A673 (cell line): Measurements from ENCODE around the gene NSD1.

Experiments used
- EZH2 ChIP-seq: fragments of 200-600 bp; sonication (generic); IDR thresholded peaks from 2 replicates; pipeline ENCODE4 v1.6.1; 2017; ENCODE audit warnings: borderline replicate concordance, low read depth, mild to moderate bottlenecking, mixed read lengths, antibody characterized with exemption, low read length; ENCODE audit not compliant: poor library complexity, severe bottlenecking
- TF ChIP-seq, protein P1 (sequence below): fragments of 300-800, 200-600 bp; sonication (generic); conservative IDR thresholded peaks from 2 replicates; pipeline ENCODE4 v1.5.1; 2017; ENCODE audit warnings: low read depth, mild to moderate bottlenecking, antibody characterized with exemption, low read length, moderate library complexity, mixed read lengths

DNA sequence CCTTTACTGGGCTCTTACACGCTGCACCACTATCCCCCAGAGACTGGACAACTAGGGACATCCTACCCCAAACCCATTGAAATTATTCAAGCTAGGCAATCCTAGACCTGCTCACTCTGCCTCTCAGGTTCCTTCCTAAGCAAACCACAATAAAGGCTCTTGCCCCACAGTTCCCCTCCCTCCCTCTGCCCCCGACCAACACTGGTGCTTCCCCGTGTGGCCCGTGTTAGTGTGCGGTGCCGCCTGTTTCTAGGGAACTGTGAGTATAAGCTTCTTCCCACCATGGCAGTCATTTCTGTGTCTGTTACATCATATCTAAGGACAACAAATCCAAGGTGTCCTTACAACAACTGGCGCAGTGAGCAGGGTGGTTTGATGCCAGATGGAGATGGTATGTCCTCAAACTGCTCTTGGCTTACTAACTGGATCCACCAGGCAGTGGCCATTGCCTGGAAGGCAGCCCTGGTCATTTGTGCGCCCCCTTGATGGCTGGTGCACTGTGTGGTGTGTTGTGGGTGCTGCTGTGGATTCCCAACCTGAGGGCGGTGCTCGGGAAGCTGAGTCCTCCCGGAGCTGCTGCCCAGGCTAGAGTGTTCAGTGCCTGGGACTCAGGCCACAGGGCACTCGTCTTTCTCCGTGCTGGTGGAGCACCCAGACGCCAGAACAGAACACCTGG lies 186.5 kb downstream of the NSD1 start:
- no peak for TF ChIP-seq EZH2
- TF ChIP-seq, protein P1, sequence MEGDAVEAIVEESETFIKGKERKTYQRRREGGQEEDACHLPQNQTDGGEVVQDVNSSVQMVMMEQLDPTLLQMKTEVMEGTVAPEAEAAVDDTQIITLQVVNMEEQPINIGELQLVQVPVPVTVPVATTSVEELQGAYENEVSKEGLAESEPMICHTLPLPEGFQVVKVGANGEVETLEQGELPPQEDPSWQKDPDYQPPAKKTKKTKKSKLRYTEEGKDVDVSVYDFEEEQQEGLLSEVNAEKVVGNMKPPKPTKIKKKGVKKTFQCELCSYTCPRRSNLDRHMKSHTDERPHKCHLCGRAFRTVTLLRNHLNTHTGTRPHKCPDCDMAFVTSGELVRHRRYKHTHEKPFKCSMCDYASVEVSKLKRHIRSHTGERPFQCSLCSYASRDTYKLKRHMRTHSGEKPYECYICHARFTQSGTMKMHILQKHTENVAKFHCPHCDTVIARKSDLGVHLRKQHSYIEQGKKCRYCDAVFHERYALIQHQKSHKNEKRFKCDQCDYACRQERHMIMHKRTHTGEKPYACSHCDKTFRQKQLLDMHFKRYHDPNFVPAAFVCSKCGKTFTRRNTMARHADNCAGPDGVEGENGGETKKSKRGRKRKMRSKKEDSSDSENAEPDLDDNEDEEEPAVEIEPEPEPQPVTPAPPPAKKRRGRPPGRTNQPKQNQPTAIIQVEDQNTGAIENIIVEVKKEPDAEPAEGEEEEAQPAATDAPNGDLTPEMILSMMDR: no peak
